Fibroblast of skin of abdomen (primary cell): Measurements from ENCODE around the gene UNC13D.
A peak's percentile ranks its signal among the peaks of the same experiment; 100 is the strongest.
"Not testable (repeated sequence)": the region's sequence is repeated elsewhere in the genome, so short reads cannot be mapped to it uniquely, and the experiment has no call there.

Experiments
- DNase-seq: peaks from one replicate; pipeline ENCODE4 v3.0.0-alpha.2; 2013

The UNC13D gene

DNA sequence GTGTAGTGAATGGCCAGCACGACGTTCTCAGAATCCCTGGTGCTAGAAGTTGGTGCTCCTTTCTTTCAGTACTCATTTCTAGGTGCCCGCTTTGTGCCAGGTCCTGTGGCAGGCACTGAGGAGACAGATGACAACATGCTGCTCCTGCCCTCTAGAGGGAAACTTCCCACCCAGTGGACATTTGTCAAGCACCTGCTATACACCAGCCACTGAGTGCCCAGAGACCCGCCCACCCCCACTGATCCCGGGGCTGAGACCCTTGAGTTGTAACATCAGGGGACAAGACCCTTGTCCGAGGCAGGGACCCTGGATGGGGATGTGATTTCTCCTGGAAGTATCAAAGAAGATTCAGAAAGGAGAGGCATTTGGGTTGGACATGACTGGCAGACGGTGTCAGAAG is 25.1 kb downstream of the UNC13D start:
- DNase-seq = no peak

DNA sequence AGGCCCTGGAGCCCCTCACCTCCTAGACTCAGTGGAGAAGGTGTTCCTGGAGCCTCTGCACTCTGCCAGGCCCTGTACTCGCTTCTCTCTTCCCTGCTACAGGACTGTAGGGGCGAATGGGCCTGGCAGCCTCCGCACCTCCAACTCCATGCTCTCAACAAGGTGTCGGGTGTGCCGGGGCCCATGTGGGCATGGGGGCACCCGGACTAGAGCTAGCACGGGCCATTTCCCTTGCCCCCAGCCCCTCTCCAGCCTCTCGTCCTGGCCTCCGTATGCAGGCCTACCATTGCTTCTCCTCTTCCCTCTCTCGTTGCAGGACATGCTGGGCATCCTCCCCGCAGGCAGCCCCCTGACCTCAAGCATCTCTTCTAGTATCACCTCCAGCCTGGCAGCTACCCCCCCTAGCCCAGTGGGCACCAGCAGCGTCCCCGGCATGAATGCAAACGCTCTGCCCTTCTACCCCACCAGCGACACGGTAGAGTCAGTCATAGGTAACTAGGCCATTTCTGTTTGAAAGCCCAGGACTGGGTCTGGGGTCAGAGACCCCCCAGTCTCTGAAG is 25.8 kb downstream of the UNC13D start:
- DNase-seq = no peak

DNA sequence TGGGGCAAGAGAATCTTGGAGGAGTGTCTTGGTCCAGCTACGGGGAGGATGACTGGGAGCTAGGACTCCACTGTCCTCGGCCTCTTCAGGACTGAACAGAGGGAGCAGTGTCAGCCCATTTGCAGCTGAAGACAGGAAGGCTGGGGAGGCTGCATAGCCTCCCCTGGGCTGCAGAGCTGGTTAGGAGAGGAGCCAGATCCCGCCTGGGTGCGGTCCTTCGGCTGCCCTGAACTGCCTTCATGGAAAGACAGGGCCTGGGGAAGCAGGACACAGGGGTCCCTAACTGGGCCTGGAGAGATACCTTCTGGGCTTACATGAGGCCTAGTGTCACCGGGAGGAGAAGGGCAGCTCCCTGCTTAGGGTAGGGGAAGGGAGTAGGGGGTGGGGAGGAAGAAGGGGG is 26.6 kb downstream of the UNC13D start:
- no peak for DNase-seq

DNA sequence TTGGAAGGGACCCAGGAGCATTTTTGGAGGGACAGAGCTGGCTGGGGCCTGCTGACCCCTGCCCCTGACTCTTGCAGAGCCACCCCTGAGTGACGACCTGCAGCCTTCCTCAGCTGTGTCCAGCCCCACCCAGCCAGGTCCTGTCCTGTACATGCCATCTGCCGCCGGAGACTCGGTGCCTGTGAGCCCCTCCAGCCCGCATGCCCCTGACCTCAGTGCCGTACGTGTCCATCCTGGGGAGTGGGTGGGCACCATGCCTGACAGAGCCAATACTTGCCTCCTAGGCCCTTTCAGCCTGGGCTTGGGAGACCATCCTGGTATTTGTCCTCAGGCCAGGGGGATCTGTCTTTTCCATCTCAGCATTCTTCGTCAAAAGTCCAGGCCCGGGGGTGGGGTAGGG is 27.5 kb downstream of the UNC13D start:
- DNase-seq = no peak

DNA sequence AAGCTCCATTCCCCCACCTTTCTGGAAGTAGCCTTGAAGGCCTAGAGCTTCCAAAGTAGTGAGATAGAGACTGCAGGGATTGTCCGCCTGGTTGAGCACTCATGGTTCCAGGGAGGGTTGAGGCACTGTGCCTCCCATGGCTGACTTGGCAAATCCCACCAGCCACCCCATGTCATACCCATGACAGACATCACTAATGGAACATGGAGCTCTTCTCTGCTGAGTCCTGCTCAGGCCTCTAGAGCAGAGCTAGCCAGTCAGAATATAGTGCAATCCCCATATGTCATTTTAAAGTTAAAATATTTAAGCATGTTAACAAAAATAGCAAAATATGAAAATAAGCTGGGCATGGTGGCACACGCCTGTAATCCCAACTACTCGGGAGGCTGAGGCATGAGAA is 28.8 kb downstream of the UNC13D start:
- DNase-seq = no peak

DNA sequence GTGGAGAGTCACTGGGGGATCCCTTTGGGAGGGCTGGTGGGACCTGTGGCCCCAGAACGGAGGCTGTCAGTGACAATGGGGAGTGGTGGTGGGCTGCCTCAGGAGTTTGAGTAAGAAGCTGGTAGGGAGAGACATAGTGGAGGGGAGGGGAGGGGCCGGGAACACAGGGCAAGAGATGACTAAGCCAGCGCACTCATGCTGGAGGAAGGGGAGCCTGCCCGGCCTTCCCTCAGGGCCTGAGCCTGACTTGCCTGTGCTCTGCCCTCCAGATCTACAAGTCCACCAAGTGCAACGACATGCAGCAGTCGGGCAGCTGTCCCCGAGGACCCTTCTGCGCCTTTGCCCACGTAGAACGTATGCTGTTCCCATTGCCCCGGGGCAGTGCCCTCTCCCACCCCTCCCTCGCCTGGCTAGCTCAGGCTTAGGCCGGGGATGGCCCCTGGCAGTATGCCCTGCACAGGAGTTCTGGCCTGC is 29.3 kb downstream of the UNC13D start:
- peak; percentile 51 for DNase-seq

DNA sequence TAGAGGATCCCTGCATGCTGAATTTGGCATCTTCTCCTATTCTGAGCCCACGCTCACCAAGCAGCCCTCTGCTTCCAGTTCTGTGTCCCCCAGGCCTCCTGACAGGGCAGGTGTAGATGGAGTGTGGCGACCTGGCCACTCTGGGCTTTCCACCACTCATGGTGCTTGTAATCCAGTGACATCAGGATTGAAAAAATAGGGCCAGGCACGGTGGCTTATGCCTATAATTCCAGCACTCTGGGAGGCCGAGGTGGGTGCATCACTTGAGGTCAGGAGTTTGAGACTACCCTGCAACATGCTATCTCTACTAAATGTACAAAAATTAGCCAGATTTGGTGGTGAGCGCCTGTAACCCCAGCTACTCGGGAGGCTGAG is 30.2 kb downstream of the UNC13D start:
- DNase-seq = no peak

DNA sequence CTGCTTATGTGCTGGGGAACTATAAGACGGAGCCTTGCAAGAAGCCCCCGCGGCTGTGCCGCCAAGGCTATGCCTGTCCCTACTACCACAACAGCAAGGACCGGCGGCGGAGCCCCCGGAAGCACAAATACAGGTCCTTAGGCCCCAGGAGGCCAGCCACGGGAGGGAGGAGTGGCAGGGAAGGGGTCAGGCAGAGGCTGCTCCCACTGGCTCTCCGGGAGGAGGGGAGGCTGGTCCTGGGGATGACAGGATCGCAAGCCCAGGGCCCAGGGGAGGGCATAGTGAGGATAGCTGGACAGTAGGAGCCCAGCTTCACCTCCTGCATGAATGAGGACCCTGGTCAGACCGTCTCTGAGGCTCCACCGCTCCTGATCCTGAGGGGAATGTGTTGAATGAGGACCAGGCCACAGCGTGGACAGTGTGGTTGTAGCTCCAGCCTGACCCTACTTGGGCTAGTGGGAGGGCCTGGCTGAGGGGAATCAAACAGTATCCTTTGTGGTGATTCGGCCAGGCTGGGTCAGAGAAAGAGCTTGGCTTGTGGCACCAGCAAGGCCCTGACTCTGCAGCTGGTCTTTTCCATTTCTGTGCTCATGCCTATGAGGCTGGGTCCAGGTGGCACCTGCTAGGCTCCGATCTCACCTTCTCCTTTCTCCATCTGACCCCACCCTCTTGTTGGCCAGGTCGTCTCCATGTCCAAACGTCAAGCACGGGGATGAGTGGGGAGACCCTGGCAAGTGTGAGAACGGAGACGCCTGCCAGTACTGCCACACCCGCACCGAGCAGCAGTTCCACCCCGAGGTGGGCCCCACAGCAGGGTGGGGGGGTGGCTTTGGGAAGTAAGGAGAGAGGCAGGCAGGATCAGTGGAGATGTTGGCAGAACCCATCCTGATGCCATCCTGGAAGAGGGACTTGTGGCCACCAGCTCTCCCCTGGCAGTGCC is 30.9 kb downstream of the UNC13D start:
- DNase-seq = no peak

DNA sequence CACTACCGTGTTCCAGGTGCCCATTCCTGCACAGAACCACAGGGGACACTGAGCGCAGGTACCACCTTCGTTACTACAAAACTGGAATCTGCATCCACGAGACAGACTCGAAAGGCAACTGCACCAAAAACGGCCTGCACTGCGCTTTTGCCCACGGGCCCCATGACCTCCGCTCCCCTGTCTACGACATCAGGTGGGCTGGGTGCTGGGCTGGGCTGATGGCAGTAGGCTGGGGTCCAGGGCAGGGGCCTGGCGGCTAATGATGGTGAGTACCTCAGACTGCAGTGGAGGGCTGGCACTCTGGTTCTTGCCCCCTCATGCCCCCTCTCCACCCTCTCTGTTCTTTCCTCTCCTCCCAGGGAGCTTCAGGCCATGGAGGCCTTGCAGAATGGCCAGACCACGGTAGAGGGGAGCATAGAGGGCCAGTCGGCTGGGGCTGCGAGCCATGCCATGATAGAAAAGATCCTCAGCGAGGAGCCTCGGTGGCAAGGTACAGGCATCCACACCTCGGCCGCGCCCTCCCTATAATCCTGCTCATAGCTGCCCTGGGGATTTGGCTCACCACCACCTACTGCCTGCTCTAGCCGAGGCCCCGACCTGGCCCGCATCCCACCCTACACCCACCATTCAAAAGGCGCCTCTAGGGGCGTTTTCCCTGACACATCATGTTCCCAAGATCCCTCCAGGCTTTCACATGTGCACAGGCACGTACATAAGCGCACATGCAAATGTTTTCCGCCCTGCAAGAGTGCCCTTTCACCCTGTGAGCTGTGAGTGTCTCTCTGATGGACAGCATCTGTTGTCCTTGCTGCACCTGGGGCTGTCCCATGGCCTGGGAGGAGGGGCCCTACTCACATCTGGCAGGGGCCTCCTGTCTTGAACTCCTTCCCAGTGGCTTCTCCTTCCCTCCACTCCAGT is 31.8 kb downstream of the UNC13D start:
- DNase-seq = no peak

DNA sequence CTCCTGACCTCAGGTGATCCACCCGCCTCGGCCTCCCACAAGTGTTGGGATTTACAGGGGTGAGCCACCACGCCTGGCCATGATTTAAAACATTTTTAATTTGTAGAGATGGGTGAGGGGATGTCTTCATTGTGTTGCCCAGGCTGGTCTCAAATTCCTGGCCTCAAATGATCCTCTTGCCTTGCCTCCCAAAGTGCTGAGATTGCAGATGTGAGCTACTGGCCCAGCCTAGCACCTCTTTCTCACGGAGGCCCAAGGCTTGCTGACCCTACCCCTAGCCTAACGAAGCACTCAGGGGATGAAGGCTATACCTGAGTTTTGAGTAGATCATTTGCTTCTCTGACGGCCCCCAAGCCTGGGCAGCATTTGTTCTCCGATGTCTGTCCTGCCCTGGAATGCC is 33.0 kb downstream of the UNC13D start:
- no peak for DNase-seq

DNA sequence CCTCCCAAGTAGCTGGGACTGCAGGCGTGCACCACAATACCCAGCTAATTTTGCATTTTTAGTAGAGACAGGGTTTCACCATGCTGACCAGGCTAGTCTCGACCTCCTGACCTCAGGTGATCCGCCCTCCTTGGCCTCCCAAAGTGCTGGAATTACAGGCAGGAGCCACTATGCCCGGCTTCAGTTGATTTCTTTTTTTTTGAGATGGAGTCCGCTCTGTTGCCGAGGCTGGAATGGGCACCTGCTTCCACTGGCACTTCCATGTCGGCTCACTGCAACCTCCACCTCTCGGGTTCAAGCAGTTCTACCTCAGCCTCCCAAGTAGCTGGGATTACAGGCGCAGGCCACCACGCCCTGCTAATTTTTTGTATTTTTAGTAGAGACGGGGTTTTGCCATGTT is 33.4 kb downstream of the UNC13D start:
- DNase-seq = not testable (repeated sequence)

DNA sequence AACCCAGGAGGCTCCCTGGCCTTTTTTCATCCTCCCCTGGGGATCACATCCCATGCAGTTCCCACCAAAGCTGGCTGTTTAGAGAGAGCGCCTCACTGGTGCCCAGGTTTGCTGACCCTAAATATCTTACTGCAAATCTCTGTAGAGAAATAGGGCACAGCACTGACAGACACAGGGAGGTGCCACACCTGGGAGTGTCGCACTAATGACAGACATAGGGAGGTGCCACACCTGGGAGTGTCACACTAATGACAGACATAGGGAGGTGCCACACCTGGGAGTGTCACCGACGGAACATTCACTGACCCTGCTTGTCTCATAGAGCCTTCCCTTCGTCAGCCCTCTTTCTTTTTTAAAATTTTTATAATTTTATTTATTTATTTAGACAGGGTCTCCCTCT is 34.0 kb downstream of the UNC13D start:
- DNase-seq = no peak

DNA sequence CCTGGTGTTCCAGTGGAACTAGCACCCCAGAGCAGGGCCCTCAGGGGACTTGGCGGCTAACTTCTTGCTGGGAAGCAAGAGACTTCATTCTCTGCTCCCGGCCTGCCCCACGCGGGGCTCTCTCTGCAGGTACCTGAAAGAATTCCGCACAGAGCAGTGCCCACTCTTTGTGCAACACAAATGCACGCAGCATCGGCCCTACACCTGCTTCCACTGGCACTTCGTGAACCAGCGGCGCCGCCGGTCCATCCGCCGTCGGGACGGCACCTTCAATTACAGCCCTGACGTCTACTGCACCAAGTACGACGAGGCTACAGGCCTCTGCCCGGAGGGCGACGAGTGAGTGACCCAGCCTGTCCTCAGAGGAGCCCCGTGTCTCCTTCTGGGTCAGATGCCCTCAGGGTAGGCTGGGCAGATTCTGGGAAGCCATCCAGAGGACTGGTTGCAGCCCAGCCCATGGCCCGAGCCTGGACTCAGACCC is 34.5 kb downstream of the UNC13D start:
- no peak for DNase-seq

DNA sequence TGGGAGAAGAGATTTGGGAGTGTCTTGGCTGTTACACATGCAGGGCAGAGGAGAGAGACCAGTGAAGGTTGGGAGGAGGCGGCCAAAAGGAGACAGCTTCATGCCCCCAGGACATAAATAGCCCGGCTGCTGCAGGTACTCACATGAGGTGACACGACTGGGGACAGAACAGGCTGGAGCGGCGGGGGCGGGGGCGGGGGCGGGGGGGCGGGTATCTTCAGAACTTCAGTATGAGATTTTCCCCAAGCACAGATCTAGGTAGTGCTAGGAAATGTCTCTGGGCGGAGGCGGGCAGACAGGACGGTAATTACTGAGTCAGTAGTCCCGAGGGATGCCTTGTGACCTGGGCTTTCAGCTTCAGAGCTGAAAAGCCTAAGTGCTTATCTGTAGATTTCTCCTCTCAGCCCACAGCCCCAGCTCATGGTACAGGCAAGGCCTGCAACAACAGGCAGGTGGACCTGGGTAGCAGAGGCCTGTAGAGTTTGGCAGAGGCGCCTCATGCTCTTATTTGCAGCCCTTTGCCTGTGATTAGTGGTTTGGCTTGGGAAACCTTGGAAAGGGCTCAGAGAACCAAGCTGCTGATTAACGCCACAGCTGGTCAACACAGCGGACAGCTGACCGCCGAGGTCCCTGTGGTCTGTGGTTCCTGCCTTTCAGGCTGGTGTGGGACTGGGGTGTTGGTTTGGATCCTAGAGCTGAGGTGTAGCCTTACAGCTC is 35.1 kb downstream of the UNC13D start:
- peak; percentile 36 for DNase-seq

DNA sequence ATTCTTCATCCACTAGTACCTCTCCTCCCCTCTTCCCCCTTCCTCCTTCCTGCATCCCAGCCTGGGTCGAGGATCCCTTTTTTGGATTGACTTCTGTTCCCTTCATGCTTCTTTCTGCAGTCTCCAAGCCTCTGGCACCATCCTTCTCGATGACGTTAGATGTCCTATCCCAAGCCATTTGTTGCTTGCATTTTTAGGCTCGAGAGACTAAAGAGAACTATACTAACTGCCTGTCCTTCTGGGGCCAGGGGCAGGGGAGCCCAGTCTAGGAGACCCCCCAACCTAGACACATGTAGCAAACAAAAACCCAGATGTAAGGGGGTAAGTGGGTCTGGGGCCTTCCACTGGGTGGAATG is 35.7 kb downstream of the UNC13D start:
- DNase-seq = no peak

DNA sequence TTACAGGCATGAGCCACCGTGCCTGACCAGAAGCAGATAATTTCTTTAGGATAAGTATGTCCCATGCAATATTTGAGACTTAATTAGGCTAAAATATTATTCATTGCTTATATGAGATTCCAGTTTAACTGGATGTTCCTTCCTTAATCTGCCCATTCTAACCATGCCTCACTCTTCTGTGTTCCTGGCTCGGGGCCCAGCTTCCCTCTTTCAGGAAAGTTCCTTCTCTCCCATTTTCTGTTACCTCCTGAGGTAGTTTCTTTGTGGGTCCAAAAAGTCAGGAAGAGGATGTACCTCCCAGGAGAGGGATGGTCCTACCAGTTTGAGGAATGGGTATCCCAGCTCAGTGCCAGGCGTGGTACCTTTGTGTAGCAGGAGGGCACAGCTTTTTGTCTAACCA is 36.3 kb downstream of the UNC13D start:
- no peak for DNase-seq

DNA sequence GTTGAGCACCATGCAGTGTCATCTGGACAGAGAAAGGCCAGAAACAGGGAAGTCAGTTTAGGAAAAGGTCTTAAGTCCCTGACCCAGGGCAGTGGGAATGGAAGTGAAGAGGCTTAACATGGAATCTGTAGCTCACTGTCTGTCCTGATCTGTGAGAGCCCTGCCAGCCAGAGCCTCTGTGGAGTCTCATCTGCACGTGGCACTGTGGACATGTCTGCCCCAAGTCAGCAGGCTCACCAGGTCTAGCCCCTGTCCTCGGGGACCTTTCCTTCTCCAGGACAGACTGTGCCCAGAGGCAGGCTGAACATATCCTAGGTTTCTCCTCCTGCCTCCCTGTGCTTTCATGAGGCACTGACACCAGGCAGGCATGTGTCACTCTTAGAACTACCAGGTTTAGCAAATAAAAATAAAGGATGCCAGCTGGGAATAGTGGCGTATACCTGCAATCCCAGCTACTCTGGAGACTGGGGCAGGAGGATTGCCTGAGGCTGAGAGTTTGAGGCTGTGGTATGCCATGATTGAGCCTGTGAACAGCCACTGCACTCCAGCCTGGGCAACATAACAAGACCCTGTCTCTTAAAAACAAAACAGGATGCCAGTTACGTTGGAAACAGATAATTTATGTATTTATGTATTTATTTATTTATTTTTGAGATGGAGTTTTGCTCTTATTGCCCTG is 37.2 kb downstream of the UNC13D start:
- no peak for DNase-seq

DNA sequence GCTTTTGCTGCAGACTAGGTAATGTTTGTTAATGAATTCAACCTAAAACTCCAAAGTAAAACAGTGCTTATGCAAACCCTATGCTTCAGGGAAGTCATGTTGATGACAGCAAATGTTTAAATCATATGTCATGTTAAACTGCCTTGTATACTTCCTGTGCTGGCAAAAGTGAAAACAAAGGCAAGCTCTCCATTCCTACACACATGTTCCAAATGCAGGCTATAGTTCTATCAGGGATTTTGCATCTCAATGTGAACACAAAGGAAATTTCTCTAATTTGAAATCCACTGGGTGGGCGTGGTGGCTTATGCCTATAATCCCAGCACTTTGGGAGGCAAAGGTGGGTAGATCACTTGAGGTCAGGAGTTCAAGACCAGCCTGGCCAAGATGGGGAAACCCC is 40.3 kb downstream of the UNC13D start:
- no peak for DNase-seq

DNA sequence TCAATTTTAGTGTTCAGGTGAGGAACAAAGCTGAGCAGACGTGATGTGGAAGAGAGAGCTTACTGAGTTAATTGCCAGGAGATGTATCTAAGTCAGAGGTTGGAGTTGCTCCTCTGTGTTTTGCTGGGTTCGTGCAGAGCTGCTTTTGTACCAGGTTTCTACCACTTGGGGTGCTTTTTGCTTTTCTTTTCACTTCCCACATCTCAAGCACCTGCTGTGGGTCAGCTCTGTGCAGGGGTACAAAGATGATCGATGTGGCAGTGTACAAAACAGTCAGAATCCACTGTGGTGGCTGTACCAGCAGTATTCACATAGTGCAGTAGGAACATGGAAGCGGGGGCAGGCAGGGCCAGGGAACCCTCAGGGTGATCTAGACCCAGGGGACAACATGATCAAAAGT is 44.8 kb downstream of the UNC13D start:
- DNase-seq = no peak

DNA sequence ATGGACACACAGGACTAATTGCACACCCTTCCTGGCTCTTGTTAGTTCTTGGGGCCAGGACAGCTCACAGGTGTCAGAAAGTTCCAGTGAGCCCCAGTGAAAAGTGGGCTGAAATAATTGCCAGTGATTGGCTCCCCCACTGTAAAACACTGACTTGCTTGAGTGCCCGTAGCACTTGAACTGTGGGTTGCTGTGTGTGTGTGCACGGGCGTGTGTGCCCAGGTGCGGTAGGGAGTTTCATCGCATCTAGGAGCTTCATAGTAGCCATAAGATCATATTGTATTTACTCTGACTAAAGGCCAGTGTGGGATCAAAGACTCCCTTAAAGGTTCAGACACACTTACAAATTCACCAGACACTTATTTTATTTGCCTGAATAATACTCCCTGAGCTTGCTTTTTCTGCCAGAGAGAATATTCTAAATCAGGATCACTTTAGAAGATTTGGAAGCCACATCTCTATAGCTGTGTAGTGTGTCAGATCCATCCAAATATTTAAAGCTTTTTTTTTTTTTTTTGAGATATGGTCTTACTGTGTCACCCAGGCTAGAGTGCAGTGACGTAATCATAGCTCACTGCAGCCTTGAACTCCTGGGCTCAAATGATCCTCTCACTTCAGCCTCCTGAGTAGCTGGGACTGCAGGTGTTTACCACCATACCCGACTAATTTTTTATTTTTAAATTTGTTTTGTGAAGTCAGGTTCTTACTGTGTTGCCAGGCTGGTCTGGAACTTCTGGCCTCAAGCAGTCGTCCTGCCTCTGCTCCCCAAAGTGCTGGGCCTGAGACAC is 48.2 kb downstream of the UNC13D start:
- DNase-seq = no peak

DNA sequence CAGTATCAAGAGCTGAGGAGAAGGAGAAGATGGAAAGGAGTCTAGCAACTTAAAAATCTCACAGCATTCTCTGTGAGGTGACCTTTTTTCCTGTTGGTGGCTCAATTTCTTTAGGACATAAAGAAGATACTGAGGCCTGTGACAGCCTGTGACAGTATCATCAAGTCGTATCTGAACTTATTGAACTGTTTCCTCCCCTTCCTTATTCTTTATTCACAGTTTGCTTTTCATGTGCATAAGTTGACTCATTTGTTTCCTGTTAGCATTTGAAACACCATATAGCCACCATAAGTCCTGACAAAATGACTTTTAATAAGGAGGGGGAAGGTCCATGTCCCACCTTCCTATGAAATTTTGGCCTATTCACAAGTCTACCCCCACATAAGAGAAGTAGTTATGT is 50.7 kb downstream of the UNC13D start:
- no peak for DNase-seq
